GM21367 (cell line): Measurements from ENCODE around the gene UCMA.

ENCODE experiments used
- ATAC-seq: cut with Tn5 transposase; IDR thresholded peaks from one replicate; pipeline ENCODE4 v1.9.1; 2021; ENCODE audit not compliant: unreplicated experiment

The UCMA gene

GRCh38 chr10:13189961-13190360 is 44.2 kb downstream of the UCMA start:
- ATAC-seq = no peak

- ATAC-seq = no peak
Observed at GRCh38 chr10:13188593-13188992, 45.6 kb downstream of the UCMA start.

GRCh38 chr10:13187135-13187534 is 47.0 kb downstream of the UCMA start:
- no peak for ATAC-seq

GRCh38 chr10:13184730-13185514 is 49.3 kb downstream of the UCMA start:
- no peak for ATAC-seq

- ATAC-seq = no peak
Observed at GRCh38 chr10:13184276-13184675, 49.9 kb downstream of the UCMA start.

- ATAC-seq = no peak
Observed at GRCh38 chr10:13183625-13184024, 50.5 kb downstream of the UCMA start.

- no peak for ATAC-seq
Observed at GRCh38 chr10:13182424-13182823, 51.8 kb downstream of the UCMA start.

GRCh38 chr10:13180788-13181187 is 53.4 kb downstream of the UCMA start:
- no peak for ATAC-seq

- no peak for ATAC-seq
Observed at GRCh38 chr10:13173616-13174015, 60.6 kb downstream of the UCMA start.
